KOPT-K1 (cell line): ENCODE results near the gene GMEB2.
"Not testable (repeated sequence)": the region's sequence is repeated elsewhere in the genome, so short reads cannot be mapped to it uniquely, and the experiment has no call there.

Experiments
- H3K27ac ChIP-seq: fragments of 200-600 bp; sonication (generic); 2 replicates; pipeline ENCODE4 v1.5.1; 2016; ENCODE audit warnings: antibody characterized with exemption, mild to moderate bottlenecking, low read depth, low read length; ENCODE audit not compliant: poor library complexity, severe bottlenecking
- H3K36me3 ChIP-seq: fragments of 200-600 bp; sonication (generic); 2 replicates; pipeline ENCODE4 v1.5.1; 2017; ENCODE audit warnings: antibody characterized with exemption, mild to moderate bottlenecking, low read length, moderate library complexity; ENCODE audit not compliant: insufficient read depth
- H3K9me3 ChIP-seq: fragments of 200-600 bp; sonication (generic); 2 replicates; pipeline ENCODE4 v1.5.1; 2017; ENCODE audit warnings: antibody characterized with exemption, low read length, mild to moderate bottlenecking; ENCODE audit not compliant: insufficient read depth, poor library complexity, severe bottlenecking

The GMEB2 gene

GRCh38 chr20:63650486-63650885 is 23.6 kb upstream of the GMEB2 start:
- not testable (repeated sequence) for H3K27ac ChIP-seq, H3K9me3 ChIP-seq
- H3K36me3 ChIP-seq = peaks cover 21% of the 10 kb centered on the region

- H3K36me3 ChIP-seq = peaks cover 21% of the 10 kb centered on the region
- no peak overlapping the region for H3K27ac ChIP-seq
- H3K9me3 ChIP-seq = no peaks in the 10 kb centered on the region
These were observed 22.1 kb upstream of the GMEB2 start for GRCh38 chr20:63648895-63649589.

- Histone ChIP-seq H3K36me3 (peaks cover 21% of the 10 kb centered on the region), H3K27ac (no peak overlapping the region), H3K9me3 (no peaks in the 10 kb centered on the region)
These were observed 21.3 kb upstream of the GMEB2 start for GRCh38 chr20:63648190-63648589.

- H3K27ac ChIP-seq = no peak overlapping the region
- H3K36me3 ChIP-seq = peaks cover 22% of the 10 kb centered on the region
- no peaks in the 10 kb centered on the region for H3K9me3 ChIP-seq
These were observed 18.3 kb upstream of the GMEB2 start for GRCh38 chr20:63645218-63645617.

GRCh38 chr20:63643946-63644345 is 17.0 kb upstream of the GMEB2 start:
- H3K36me3 ChIP-seq = peaks cover 23% of the 10 kb centered on the region
- H3K27ac ChIP-seq = no peak overlapping the region
- H3K9me3 ChIP-seq = no peaks in the 10 kb centered on the region

- Histone ChIP-seq H3K9me3 (no peaks in the 10 kb centered on the region), H3K27ac (no peak overlapping the region), H3K36me3 (peaks cover 19% of the 10 kb centered on the region)
These were observed 16.6 kb upstream of the GMEB2 start for GRCh38 chr20:63643499-63643898.

- H3K36me3 ChIP-seq = peaks cover 13% of the 10 kb centered on the region
- no peaks in the 10 kb centered on the region for H3K9me3 ChIP-seq
- H3K27ac ChIP-seq = no peak overlapping the region
These were observed 15.8 kb upstream of the GMEB2 start for GRCh38 chr20:63642527-63643247.

- no peak overlapping the region for H3K27ac ChIP-seq
- H3K36me3 ChIP-seq = peaks cover 13% of the 10 kb centered on the region
- no peaks in the 10 kb centered on the region for H3K9me3 ChIP-seq
These were observed 15.1 kb upstream of the GMEB2 start for GRCh38 chr20:63641792-63642523.

- Histone ChIP-seq H3K36me3 (peaks cover 8% of the 10 kb centered on the region), H3K9me3 (no peaks in the 10 kb centered on the region), H3K27ac (no peak overlapping the region)
These were observed 14.4 kb upstream of the GMEB2 start for GRCh38 chr20:63641146-63641791.

- H3K27ac ChIP-seq, H3K9me3 ChIP-seq, H3K36me3 ChIP-seq: not testable (repeated sequence)
These were observed 13.8 kb upstream of the GMEB2 start for GRCh38 chr20:63640686-63641085.

GRCh38 chr20:63640086-63640485 is 13.2 kb upstream of the GMEB2 start:
- H3K27ac ChIP-seq = peak overlapping the region; percentile 83
- peaks cover 8% of the 10 kb centered on the region for H3K36me3 ChIP-seq
- no peaks in the 10 kb centered on the region for H3K9me3 ChIP-seq

GRCh38 chr20:63639093-63639975 is 12.4 kb upstream of the GMEB2 start:
- no peaks in the 10 kb centered on the region for H3K9me3 ChIP-seq
- H3K27ac ChIP-seq = peak overlapping the region; percentile 83
- peaks cover 8% of the 10 kb centered on the region for H3K36me3 ChIP-seq

GRCh38 chr20:63636752-63637628 is 10.1 kb upstream of the GMEB2 start:
- Histone ChIP-seq H3K36me3 (peaks cover 8% of the 10 kb centered on the region; the same call in 1 of the 2 replicates), H3K27ac (peak overlapping the region; percentile 96), H3K9me3 (no peaks in the 10 kb centered on the region)
